K562 (cell line): ENCODE measurements around the gene VSX2. TPM values are rescaled to one million over a fixed set of nuclear protein-coding genes. Genes with fewer than 3 reads are reported as not detected.

ENCODE experiments used
- ATAC-seq: fragments of 200-7000 bp; cut with Tn5 transposase; 3 replicates; pipeline ENCODE4 v1.9.1; 2020; ENCODE audit warnings: moderate library complexity
- BruUV-seq: library from RNA; stranded (reverse); fragments of 400-500 nt; replicated peaks from 2 replicates; lab custom pipeline; 2021; lab: Mats Ljungman, UMichigan
- CTCF ChIA-PET: fragments of 300-600 bp; formaldehyde crosslinking; extraction: SDS; loops from one replicate; lab custom pipeline; 2021; ENCODE audit warnings: low intra/inter-chr PET ratio; lab: Yijun Ruan, JAX
- POLR2A ChIA-PET: fragments of 300-600, 350-650 bp; sonication (Branson Sonifier 250); formaldehyde crosslinking; extraction: SDS; loops from one replicate; lab custom pipeline; 2021; ENCODE audit warnings: antibody characterized with exemption, inconsistent platforms; lab: Yijun Ruan, JAX
- DNase-seq, 4 experiments: peaks; one replicate each; pipeline versions ENCODE4 v3.0.0 to v3.0.0-alpha.2; 2011 to 2018; ENCODE audit warnings: low spot score in 3 of 4, mixed read lengths in 3 of 4; ENCODE audit errors: extremely low read depth in 1 of 4
- FAIRE-seq: peaks from 2 replicates; lab custom pipeline; 2011; peaks lifted over from hg19 to GRCh38; lab: Jason Lieb, UNC
- H2AFZ ChIP-seq: 2 replicates; pipeline ENCODE4 v1.6.0; 2011; ENCODE audit warnings: low read depth, low read length, control low read depth, inconsistent platforms
- H3K27ac ChIP-seq: fragments of 200-600 bp; 3 replicates; pipeline ENCODE4 v1.8.0; 2011; ENCODE audit warnings: low read depth, mild to moderate bottlenecking, control low read depth, inconsistent platforms, low read length, moderate library complexity, mixed read lengths; ENCODE audit errors: extremely low read depth
- H3K27me3 ChIP-seq, 2 experiments: fragments of 300-600 bp in 1 of 2; 2 replicates in 1 of 2; 3 replicates in 1 of 2; pipeline versions ENCODE4 v1.6.0 to v1.8.0; 2011; ENCODE audit warnings: inconsistent platforms in 2 of 2, low read length in 2 of 2, mild to moderate bottlenecking in 1 of 2, mixed read lengths in 1 of 2, moderate library complexity in 1 of 2; ENCODE audit not compliant: control insufficient read depth in 2 of 2, insufficient read depth in 2 of 2
- H3K36me3 ChIP-seq: fragments of 300-600 bp; 3 replicates; pipeline ENCODE4 v1.8.0; 2011; ENCODE audit warnings: mild to moderate bottlenecking, low read length, inconsistent platforms; ENCODE audit not compliant: control insufficient read depth, insufficient read depth
- H3K4me1 ChIP-seq, 2 experiments: fragments of 200-600 bp in 1 of 2; replicated peaks in 1 of 2; 2 replicates in 1 of 2; 3 replicates in 1 of 2; pipeline versions ENCODE4 v1.5.1 to v1.8.0; 2011; ENCODE audit warnings: inconsistent platforms in 2 of 2, low read length in 2 of 2, mild to moderate bottlenecking in 1 of 2, mixed read lengths in 1 of 2, moderate library complexity in 1 of 2; ENCODE audit not compliant: control insufficient read depth in 2 of 2, insufficient read depth in 2 of 2
- H3K4me2 ChIP-seq: 2 replicates; pipeline ENCODE4 v1.6.1; 2011; ENCODE audit warnings: low read length, control low read depth, inconsistent platforms, mixed read lengths; ENCODE audit not compliant: insufficient read depth
- H3K4me3 ChIP-seq: fragments of 200-600 bp; sonication (generic), shearing (Covaris generic); 2 replicates; pipeline ENCODE4 v1.5.1; 2016; ENCODE audit warnings: control low read depth, inconsistent platforms
- H3K79me2 ChIP-seq: fragments of 200-600 bp; 3 replicates; pipeline ENCODE4 v1.8.0; 2011; ENCODE audit warnings: low read length, inconsistent platforms; ENCODE audit not compliant: control insufficient read depth, insufficient read depth
- H3K9ac ChIP-seq, 2 experiments: 2 replicates each; pipeline versions ENCODE4 v1.6.0 to v1.6.1; 2011; ENCODE audit warnings: low read depth in 2 of 2, low read length in 2 of 2, control low read depth in 1 of 2, inconsistent platforms in 1 of 2, mild to moderate bottlenecking in 1 of 2, mixed read lengths in 1 of 2; ENCODE audit not compliant: insufficient read depth in 1 of 2
- H3K9me1 ChIP-seq: one replicate; pipeline ENCODE4 v1.6.0; 2011; ENCODE audit warnings: inconsistent platforms, mild to moderate bottlenecking, low read length, moderate library complexity; ENCODE audit not compliant: control insufficient read depth, insufficient read depth
- H3K9me3 ChIP-seq: replicated peaks from 2 replicates; pipeline ENCODE4 v1.5.1; 2011; ENCODE audit warnings: low read depth, low read length, inconsistent platforms; ENCODE audit not compliant: control insufficient read depth, insufficient read depth
- H4K20me1 ChIP-seq: replicated peaks from 2 replicates; pipeline ENCODE4 v1.6.1; 2011; ENCODE audit warnings: low read length, inconsistent platforms, mixed read lengths; ENCODE audit not compliant: control insufficient read depth, insufficient read depth
- PTBP1 ChIP-seq: fragments of 200-400 bp; formaldehyde crosslinking; IDR thresholded peaks from 2 replicates; pipeline ENCODE4 v1.6.1; 2017; ENCODE audit warnings: low read depth, low read length
- ZNF740 ChIP-seq, 3 experiments: fragments of 200-800 bp in 1 of 3; sonication (Bioruptor generic) in 1 of 3; sonication (generic) in 1 of 3; formaldehyde crosslinking in 1 of 3; IDR thresholded peaks; 2 replicates each; pipeline versions ENCODE4 v1.6.1 to v1.8.0; 2016 to 2022; ENCODE audit warnings: mild to moderate bottlenecking in 2 of 3, missing compliant biosample characterization in 2 of 3, missing genetic modification characterization in 2 of 3, missing genetic modification reagents in 1 of 3
- WGBS: fragments of 100-300 bp; shearing (Covaris generic); methylation state at CpG from one replicate; pipeline ENCODE4 v1.1.6; 2016; ENCODE audit warnings: low coverage, mixed read lengths; ENCODE audit not compliant: insufficient coverage; ENCODE audit errors: missing lambda C conversion rate; 5-methylcytosine and 5-hydroxymethylcytosine counted together
- in situ Hi-C: fragments of 300-500 bp; cut with MboI; formaldehyde crosslinking; loops from 4 replicates; pipeline ENCODE4 v1.15.0; 2018; ENCODE audit warnings: inconsistent platforms, mixed read lengths
- intact Hi-C: fragments of 100-400 bp; cut with micrococcal nuclease; formaldehyde crosslinking; loops from 2 replicates; pipeline ENCODE4 v1.14.2; 2022
- polyA plus RNA-seq, 8 experiments: library from polyadenylated mRNA; depleted of rRNA in 4 of 8; stranded (reverse) in 5 of 8; unstranded in 3 of 8; fragments of >200 nt; fragmentation: Nextera tagmentation in 2 of 8; fragmentation: Illumina TruSeq in 1 of 8; extraction: Ambion mirVana in 2 of 8; extraction: Trizol in 1 of 8; gene quantifications; 2 replicates each; pipeline versions ENCODE4 v1.2.1 to v1.2.3, GENCODE V29; 2011 to 2014; ENCODE audit warnings: inconsistent platforms in 1 of 8, missing spikeins in 1 of 8
- total RNA-seq, 7 experiments: library from RNA; depleted of rRNA in 6 of 7; stranded (reverse); fragments of >200 nt in 6 of 7; fragmentation: Illumina TruSeq in 2 of 7; extraction: Trizol in 2 of 7; gene quantifications; 2 replicates each; pipeline versions ENCODE4 v1.2.1 to v1.2.3, GENCODE V29; 2011 to 2021; ENCODE audit warnings: low replicate concordance in 1 of 7

The VSX2 gene
- total and polyA plus RNA-seq, 9 of the 15 experiments (the other 6 are each of a cell fraction or from before 2014, with no cell fraction given): 0.04 TPM; not detected in 8

DNA sequence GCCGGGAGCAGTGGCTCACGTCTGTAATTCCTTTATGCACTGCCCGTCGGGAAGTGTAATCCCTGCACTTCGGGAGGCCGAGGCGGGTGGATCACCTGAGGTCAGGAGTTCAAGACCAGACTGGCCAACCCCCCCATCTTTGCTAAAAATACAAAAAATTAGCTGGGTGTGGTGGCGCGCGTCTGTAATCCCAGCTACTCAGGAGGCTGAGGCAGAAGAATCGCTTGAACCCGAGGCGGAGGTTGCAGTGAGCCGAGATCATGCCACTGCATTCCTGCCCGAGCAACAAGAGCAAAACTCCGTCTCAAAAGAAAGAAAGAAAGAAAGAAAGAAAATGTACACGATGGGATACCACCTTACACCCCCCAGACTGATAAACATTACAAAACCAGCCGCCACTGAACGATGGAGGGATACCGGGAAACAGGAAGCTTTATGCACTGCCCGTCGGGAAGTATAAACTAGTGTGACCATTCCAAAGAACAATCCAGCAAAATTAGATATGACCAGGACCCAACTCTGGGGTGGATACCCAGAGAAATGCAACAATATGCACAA lies 62.4 kb downstream of the VSX2 start:
- CTCF ChIA-PET: no interaction called here
- Histone ChIP-seq H4K20me1 (no peaks in the 10 kb centered on the region), H3K4me1 (peaks cover 0 to 7% of the 10 kb centered on the region in 2 experiments; a peak in 3 of 5 replicates), H3K27ac (peak overlapping the region; percentile 57; the same call in 2 of the 3 replicates), H3K36me3 (peaks cover 15% of the 10 kb centered on the region; the same call in 2 of the 3 replicates), H3K27me3 (no peaks in the 10 kb centered on the region), H3K9me3 (no peaks in the 10 kb centered on the region), H3K9me1 (no peaks in the 10 kb centered on the region), H3K9ac (peak overlapping the region; percentile 59 to 67; a peak in 3 of 4 replicates), H3K4me3 (peak overlapping the region; percentile 75), H3K79me2 (peaks cover 19% of the 10 kb centered on the region), H2AFZ (peak overlapping the region; percentile 90), H3K4me2 (peak overlapping the region; percentile 84)
- no peak for TF ChIP-seq ZNF740 (CRISPR knock-in tag; IDR thresholded peaks at IDR 0.05)
- TF ChIP-seq ZNF740 (tag; IDR thresholded peaks at IDR 0.05): peak in 1 of 2 experiments; percentile 28; a peak in 1 of 4 replicates
- no peak for TF ChIP-seq PTBP1
- 10% methylated on average over 14 of the region's 22 CpGs for WGBS
- ATAC-seq (no peak), DNase-seq (peak in 1 of 4 experiments; percentile 4), FAIRE-seq (no peak)
- intact Hi-C loops (no loop called here), in situ Hi-C loops (no loop called here)
- BruUV-seq: TSS peak; percentile 64
- POLR2A ChIA-PET: no interaction called here
